DMS53 (cell line): ENCODE data around the gene FAM25C.
"Not testable (repeated sequence)": the region's sequence is repeated elsewhere in the genome, so short reads cannot be mapped to it uniquely, and the experiment has no call there.

Experiments used
- DNase-seq: peaks from one replicate; lab custom pipeline; 2025; lab: John Stamatoyannopoulos, UW

The FAM25C gene

DNA sequence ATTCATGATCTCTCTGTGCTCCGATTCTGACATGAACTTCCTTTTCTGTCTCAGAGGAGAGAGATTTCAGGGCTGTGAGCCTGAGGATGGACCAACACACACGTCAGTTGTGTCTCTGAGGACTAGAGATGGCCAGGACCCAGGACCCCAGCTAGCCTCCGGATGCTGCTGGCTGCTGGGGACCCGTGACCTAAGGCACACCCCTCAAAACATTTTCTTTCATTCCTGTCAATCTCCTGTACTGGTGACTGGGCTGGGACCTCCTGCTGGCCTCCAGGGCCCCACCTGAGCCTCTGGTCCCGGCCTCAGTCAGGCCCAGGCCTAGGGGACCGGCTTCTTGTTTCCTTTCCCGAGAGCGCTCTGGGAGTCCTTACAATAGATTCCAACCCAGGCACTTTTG lies 42.4 kb downstream of the FAM25C start:
- DNase-seq: not testable (repeated sequence)

DNA sequence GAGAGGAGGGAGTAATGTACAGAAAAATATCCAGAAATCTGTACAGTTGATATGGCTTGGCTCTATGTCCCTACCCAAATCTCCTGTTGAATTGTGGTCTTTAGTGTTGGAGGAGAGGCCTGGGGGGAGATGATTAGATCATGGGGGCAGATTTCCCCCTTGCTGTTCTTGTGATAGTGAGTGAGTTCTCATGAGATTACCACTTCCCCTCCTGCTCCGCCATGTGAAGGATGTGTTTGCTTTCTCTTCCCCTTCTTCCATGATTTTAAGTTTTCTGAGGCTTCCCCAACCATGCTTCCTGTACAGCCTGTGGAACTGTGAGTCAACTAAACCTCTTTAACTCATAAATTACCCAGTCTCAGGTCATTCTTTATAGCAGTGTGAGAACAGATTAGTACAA lies 52.2 kb downstream of the FAM25C start:
- DNase-seq: not testable (repeated sequence)
